Psoas muscle (tissue), 8 donors: Measurements from ENCODE around the gene UTP25. TPM values are rescaled to one million over a fixed set of nuclear protein-coding genes. Genes with fewer than 3 reads are reported as not detected.
"Not testable (repeated sequence)": the region's sequence is repeated elsewhere in the genome, so short reads cannot be mapped to it uniquely, and the experiment has no call there.

ENCODE experiments used
- ATAC-seq, 4 donors: fragments of 200-7000 bp; cut with Tn5 transposase; one replicate each; pipeline ENCODE4 v1.9.1; 2020; ENCODE audit warnings: moderate library complexity in 3 of 4, mild to moderate bottlenecking in 2 of 4
- DNase-seq, 2 donors: peaks; one replicate each; pipeline ENCODE4 v3.0.0-alpha.2; 2020
- H3K27ac ChIP-seq: fragments of 200-600 bp; one replicate; pipeline ENCODE4 v1.8.0; 2022
- H3K27me3 ChIP-seq, 3 donors: fragments of 200-600 bp in 1 of 3; one replicate each; pipeline versions ENCODE4 v1.6.1 to v1.8.0; 2013 to 2022; ENCODE audit warnings: low read length in 2 of 3, mild to moderate bottlenecking in 2 of 3, moderate library complexity in 1 of 3; ENCODE audit not compliant: insufficient read depth in 3 of 3
- H3K36me3 ChIP-seq, 2 donors: fragments of 200-600 bp in 1 of 2; one replicate each; pipeline versions ENCODE4 v1.6.1 to v1.8.0; 2013 to 2022; ENCODE audit warnings: low read depth in 1 of 2, mild to moderate bottlenecking in 1 of 2, moderate library complexity in 1 of 2; ENCODE audit not compliant: insufficient read depth in 1 of 2
- H3K4me1 ChIP-seq: fragments of 200-600 bp; one replicate; pipeline ENCODE4 v1.8.0; 2022
- H3K4me3 ChIP-seq: fragments of 200-600 bp; one replicate; pipeline ENCODE4 v1.8.0; 2022; ENCODE audit warnings: mild to moderate bottlenecking
- H3K9me3 ChIP-seq: fragments of 200-600 bp; one replicate; pipeline ENCODE4 v1.8.0; 2022
- WGBS, 3 donors: extraction: QIAGEN DNeasy Blood & Tissue Kit; methylation state at CpG; one replicate each; pipeline versions ENCODE4 v1.1.6 to v1.1.7; 2013; 5-methylcytosine and 5-hydroxymethylcytosine counted together
- intact Hi-C, 2 donors: fragments of 100-400 bp; cut with DNase I; formaldehyde crosslinking; loops; one replicate each; pipeline versions ENCODE4 v1.11.0 to v1.14.2; 2022
- polyA plus RNA-seq, 3 donors: library from polyadenylated mRNA; stranded (reverse); fragments of 200-250 nt; gene quantifications; one replicate each; pipeline ENCODE4 v1.2.3, GENCODE V29; 2013
- total RNA-seq, 4 donors: library from RNA; stranded (reverse); fragmentation: NEBNext Ultra II Directional in 2 of 4; extraction: Animal tissue kit (Norgen Biotek cat#: 25700) in 2 of 4; gene quantifications; one replicate each; pipeline versions ENCODE4 v1.2.1 to v1.2.4, GENCODE V29; 2021 to 2023
- TF ChIP-seq, protein P1 (sequence below): fragments of 200-600 bp; IDR thresholded peaks from one replicate; pipeline ENCODE4 v1.8.0; 2022; ENCODE audit warnings: antibody characterized with exemption
- donor health status: healthy with polysubstance abuse.
- donor health status: DM: no; HTN: no; CAD: no; lungs with moderate emphysema.
- donor health status: Bipolar disorder and iron deficiency.
- donor health status: healthy.
- donor health status: DM: yes; HTN: yes; CAD: no.
- donor health status: DM: no; HTN: no; CAD: no.
- donor health status: DM: no; HTN: no; CAD: no.
- donor health status: DM: yes; HTN: yes; CAD: no.

Gene UTP25
- total and polyA plus RNA-seq, 7 donors, result 1.9 to 5.4 (median 3.9) TPM

DNA sequence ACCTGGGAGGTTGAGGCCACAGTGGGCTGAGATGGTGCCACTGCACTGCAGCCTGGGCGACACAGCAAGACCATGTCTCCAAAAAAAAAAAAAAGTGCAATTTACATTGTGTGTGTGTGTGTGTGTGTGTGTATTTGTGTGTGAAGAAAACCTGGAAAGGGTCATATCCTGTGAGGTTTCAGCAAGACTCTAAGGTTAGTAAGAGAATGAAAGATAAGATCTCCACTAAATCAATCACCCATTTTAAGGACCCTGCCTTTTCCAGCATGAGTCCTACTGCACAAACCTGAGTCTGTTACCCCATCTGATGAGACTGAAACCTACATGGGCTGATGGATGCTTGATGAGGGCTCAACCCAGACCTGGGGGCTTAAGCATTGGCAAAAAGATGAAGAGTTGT, 38.5 kb upstream of the UTP25 start:
- H3K9me3 ChIP-seq, result no peaks in the 10 kb centered on the region
- H3K4me1 ChIP-seq, result no peaks in the 10 kb centered on the region
- intact Hi-C loops, result no loop called here
- H3K4me3 ChIP-seq, result no peak overlapping the region
- H3K36me3 ChIP-seq, result no peaks in the 10 kb centered on the region
- H3K27ac ChIP-seq, result no peak overlapping the region
- 80 to 100% (median 82%) methylated on average over 1 of the region's 1 CpG for WGBS, 3 donors
- TF ChIP-seq, protein P1, sequence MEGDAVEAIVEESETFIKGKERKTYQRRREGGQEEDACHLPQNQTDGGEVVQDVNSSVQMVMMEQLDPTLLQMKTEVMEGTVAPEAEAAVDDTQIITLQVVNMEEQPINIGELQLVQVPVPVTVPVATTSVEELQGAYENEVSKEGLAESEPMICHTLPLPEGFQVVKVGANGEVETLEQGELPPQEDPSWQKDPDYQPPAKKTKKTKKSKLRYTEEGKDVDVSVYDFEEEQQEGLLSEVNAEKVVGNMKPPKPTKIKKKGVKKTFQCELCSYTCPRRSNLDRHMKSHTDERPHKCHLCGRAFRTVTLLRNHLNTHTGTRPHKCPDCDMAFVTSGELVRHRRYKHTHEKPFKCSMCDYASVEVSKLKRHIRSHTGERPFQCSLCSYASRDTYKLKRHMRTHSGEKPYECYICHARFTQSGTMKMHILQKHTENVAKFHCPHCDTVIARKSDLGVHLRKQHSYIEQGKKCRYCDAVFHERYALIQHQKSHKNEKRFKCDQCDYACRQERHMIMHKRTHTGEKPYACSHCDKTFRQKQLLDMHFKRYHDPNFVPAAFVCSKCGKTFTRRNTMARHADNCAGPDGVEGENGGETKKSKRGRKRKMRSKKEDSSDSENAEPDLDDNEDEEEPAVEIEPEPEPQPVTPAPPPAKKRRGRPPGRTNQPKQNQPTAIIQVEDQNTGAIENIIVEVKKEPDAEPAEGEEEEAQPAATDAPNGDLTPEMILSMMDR, result no peak
- H3K27me3 ChIP-seq, result peaks cover 0 to 53% (median 7%) of the 10 kb centered on the region in 3 donors
- DNase-seq (no peak), ATAC-seq (no peak)

GRCh38 chr1:209790286-209791193, 37.2 kb upstream of the UTP25 start:
- no peaks in the 10 kb centered on the region for H3K4me1 ChIP-seq
- no peaks in the 10 kb centered on the region for H3K36me3 ChIP-seq
- no peak overlapping the region for H3K27ac ChIP-seq
- WGBS, 3 donors, result 75 to 81% (median 80%) methylated on average over 10 of the region's 10 CpGs
- H3K27me3 ChIP-seq, result peaks cover 0 to 60% (median 5%) of the 10 kb centered on the region in 3 donors
- no peaks in the 10 kb centered on the region for H3K9me3 ChIP-seq
- DNase-seq (no peak), ATAC-seq (peak in 1 of 4 donors; percentile 54)
- H3K4me3 ChIP-seq, result no peak overlapping the region
- TF ChIP-seq, protein P1, result no peak
- intact Hi-C loops, result no loop called here

DNA sequence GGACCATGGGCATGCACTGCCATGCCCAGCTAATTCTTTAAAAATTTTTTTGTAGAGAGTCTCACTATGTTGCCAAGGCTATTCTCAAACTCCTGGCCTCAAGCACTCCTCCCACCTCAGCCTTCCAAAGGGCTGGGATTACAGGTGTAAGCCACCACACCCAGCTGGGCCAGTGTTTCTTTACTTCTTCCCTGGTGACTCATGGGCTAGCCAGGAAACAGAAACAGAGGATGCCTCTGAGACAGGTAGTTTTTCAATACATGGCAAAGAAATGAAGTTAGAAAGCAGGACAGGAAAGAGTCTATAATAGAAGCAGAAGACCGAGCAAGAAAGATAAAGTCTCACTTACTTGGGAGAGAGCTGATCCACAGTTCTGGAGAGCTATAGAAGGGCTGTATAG, 35.9 kb upstream of the UTP25 start:
- Histone ChIP-seq H3K27me3 (peaks cover 0 to 61% (median 3%) of the 10 kb centered on the region in 3 donors), H3K27ac (no peak overlapping the region), H3K9me3 (no peaks in the 10 kb centered on the region), H3K4me1 (no peaks in the 10 kb centered on the region), H3K36me3 (no peaks in the 10 kb centered on the region), H3K4me3 (no peak overlapping the region)
- no peak for ATAC-seq
- TF ChIP-seq, protein P1, result no peak
- DNase-seq, result no peak
- 0 to 58% (median 42%) methylated on average over 1 of the region's 1 CpG for whole genome bisulfite sequencing, 3 donors
- intact Hi-C loops, result no loop called here

DNA sequence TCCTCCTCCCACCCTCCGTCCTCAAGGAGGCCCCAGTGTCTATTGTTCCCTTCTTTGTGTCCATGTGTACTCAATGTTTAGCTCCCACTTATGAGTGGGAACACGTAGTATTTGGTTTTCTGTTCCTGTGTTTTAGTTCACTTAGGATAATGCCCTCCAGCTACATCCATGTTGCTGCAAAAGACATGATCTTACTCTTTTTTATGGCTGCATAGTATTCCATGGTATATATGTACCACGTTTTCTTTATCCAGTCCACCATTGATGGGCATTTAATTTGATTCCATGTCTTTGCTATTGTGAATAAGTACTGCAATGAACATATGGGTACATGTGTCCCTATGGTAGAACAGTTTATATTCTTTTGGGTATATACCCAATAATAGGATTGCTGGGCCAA, 34.1 kb upstream of the UTP25 start:
- intact Hi-C loops, result not testable (repeated sequence)

DNA sequence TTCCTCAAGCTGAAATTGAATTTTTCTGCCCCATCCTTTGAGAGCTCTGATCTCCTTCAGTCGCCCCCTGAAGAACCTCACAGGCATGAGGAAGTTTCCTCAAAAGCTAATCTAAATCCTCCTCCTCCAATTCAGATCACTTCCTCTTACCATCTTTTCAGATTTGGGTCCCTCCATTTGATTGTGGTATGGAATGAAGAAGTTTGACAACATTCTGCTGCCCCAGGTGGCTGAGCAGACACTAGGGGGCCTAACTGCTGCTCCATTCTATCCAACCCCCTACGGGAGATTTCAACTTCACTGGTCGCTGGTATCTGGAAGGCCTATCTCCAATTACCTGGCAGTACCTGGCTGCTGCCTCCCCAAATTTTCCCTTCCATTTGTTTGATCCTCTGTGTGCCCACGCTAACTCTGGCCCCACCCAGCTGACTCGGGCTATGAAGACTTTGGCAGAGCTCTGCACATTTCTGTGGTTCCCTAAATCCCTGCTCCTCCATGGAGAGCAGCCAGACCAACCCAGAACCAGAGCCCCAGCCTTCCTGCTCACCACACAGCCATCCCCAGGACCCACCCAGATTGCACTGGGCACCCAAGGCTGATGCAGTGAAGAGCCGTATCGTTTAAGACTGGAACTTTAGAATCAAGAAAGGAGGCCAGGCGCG, 29.7 kb upstream of the UTP25 start:
- intact Hi-C loops, result no loop called here
- ATAC-seq, result no peak
- WGBS, 3 donors, result 74 to 76% (median 76%) methylated on average over 9 of the region's 9 CpGs
- no peak overlapping the region for H3K27ac ChIP-seq
- no peak for DNase-seq
- H3K9me3 ChIP-seq, result no peaks in the 10 kb centered on the region
- no peaks in the 10 kb centered on the region for H3K36me3 ChIP-seq
- H3K4me3 ChIP-seq, result no peak overlapping the region
- peaks cover 0 to 24% (median 3%) of the 10 kb centered on the region in 3 donors for H3K27me3 ChIP-seq
- TF ChIP-seq, protein P1, result no peak
- no peaks in the 10 kb centered on the region for H3K4me1 ChIP-seq

More for the DNA sequence above, 34.1 kb upstream of the UTP25 start:
- not testable (repeated sequence) for H3K27ac ChIP-seq, H3K4me3 ChIP-seq, ATAC-seq, H3K36me3 ChIP-seq, DNase-seq, H3K4me1 ChIP-seq, H3K9me3 ChIP-seq
- peaks cover 0 to 54% (median 3%) of the 10 kb centered on the region in 3 donors for H3K27me3 ChIP-seq
- WGBS, 3 donors, result 85 to 88% (median 87%) methylated on average over 3 of the region's 3 CpGs
